Endothelial cell (in vitro differentiated cells): ENCODE results near the gene PPP2R3B. TPM values are rescaled to one million over a fixed set of nuclear protein-coding genes. Genes with fewer than 3 reads are reported as not detected.
A peak's percentile ranks its signal among the peaks of the same experiment; 100 is the strongest.

Experiments
- DNase-seq: peaks from one replicate; pipeline ENCODE4 v3.0.0; 2021; ENCODE audit warnings: low spot score
- H3K27ac Mint-ChIP-seq: one replicate; pipeline ENCODE4 v1.8.0; 2021; ENCODE audit warnings: mixed read lengths, inconsistent platforms; ENCODE audit not compliant: unreplicated experiment
- H3K27me3 Mint-ChIP-seq: one replicate; pipeline ENCODE4 v1.8.0; 2021; ENCODE audit warnings: mild to moderate bottlenecking, moderate library complexity, mixed read lengths, inconsistent platforms; ENCODE audit not compliant: unreplicated experiment
- H3K36me3 Mint-ChIP-seq: one replicate; pipeline ENCODE4 v1.8.0; 2021; ENCODE audit warnings: mild to moderate bottlenecking, low read depth, mixed read lengths, inconsistent platforms; ENCODE audit not compliant: unreplicated experiment
- H3K4me1 Mint-ChIP-seq: one replicate; pipeline ENCODE4 v1.8.0; 2021; ENCODE audit warnings: mild to moderate bottlenecking, mixed read lengths, inconsistent platforms; ENCODE audit not compliant: unreplicated experiment
- H3K4me3 Mint-ChIP-seq: one replicate; pipeline ENCODE4 v1.8.0; 2021; ENCODE audit warnings: mild to moderate bottlenecking, mixed read lengths, inconsistent platforms; ENCODE audit not compliant: unreplicated experiment
- H3K9me3 Mint-ChIP-seq: one replicate; pipeline ENCODE4 v1.8.0; 2021; ENCODE audit warnings: mixed read lengths, inconsistent platforms; ENCODE audit not compliant: unreplicated experiment
- total RNA-seq: library from RNA; stranded (reverse); fragmentation: NEBNext Ultra II Directional; extraction: Animal tissue kit (Norgen Biotek cat#: 25700); gene quantifications from one replicate; pipeline ENCODE4 v1.2.1, GENCODE V29; 2021; ENCODE audit not compliant: unreplicated experiment
- TF ChIP-seq, protein P1 (sequence below): fragments of 200-600 bp; sonication (generic); IDR thresholded peaks from one replicate; pipeline ENCODE4 v1.5.0; 2021; ENCODE audit warnings: antibody characterized with exemption; ENCODE audit not compliant: unreplicated experiment

PPP2R3B gene
- total RNA-seq, 1 donor from 2014 or later, result 44.0 TPM

DNA sequence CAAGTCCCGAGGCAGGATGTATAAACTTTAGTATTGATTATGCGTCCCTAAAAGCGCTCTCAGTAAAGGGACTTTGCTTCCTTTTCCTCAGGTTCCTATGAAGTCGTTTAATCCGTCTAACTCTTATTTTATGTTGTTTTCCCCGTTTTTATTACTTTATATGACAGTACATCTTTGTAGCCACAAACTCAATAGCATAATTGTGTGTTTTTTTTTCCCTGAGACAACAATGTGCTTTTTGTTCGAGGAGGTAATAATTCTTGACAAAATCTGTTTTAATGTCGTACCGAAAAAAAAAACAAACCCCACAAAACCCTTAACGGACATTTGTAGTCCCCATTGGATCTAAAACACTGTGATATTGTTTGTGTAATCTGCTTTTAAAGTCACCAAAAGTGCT lies 17.9 kb upstream of the PPP2R3B start:
- H3K4me1 Mint-ChIP-seq, result no peaks in the 10 kb centered on the region
- no peak for DNase-seq
- H3K27me3 Mint-ChIP-seq, result peaks cover 7% of the 10 kb centered on the region
- peaks cover 12% of the 10 kb centered on the region for H3K36me3 Mint-ChIP-seq
- H3K4me3 Mint-ChIP-seq, result no peak overlapping the region
- TF ChIP-seq, protein P1, sequence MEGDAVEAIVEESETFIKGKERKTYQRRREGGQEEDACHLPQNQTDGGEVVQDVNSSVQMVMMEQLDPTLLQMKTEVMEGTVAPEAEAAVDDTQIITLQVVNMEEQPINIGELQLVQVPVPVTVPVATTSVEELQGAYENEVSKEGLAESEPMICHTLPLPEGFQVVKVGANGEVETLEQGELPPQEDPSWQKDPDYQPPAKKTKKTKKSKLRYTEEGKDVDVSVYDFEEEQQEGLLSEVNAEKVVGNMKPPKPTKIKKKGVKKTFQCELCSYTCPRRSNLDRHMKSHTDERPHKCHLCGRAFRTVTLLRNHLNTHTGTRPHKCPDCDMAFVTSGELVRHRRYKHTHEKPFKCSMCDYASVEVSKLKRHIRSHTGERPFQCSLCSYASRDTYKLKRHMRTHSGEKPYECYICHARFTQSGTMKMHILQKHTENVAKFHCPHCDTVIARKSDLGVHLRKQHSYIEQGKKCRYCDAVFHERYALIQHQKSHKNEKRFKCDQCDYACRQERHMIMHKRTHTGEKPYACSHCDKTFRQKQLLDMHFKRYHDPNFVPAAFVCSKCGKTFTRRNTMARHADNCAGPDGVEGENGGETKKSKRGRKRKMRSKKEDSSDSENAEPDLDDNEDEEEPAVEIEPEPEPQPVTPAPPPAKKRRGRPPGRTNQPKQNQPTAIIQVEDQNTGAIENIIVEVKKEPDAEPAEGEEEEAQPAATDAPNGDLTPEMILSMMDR, result no peak
- no peaks in the 10 kb centered on the region for H3K9me3 Mint-ChIP-seq
- no peak overlapping the region for H3K27ac Mint-ChIP-seq

DNA sequence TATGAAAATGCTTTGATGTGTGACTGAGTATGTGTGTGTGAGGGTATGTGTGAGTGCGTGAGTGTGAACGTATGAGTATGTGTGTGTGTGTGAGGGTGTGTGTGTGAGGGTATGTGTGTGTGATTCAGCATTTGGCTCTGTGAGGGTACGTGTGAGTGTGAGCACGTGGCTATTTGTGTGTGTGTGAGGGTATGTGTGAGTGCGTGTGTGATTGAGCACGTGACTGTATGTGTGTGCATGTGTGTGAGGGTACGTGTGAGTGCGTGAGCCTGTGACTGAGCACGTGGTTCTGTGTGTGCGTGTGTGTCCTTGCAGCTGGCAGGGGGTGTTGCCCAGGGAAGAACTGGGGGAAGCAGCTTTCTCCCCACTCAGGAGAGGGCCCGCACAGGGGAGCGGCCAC lies 16.1 kb upstream of the PPP2R3B start:
- TF ChIP-seq, protein P1, result no peak
- Mint-ChIP-seq H3K4me1 (no peaks in the 10 kb centered on the region), H3K27ac (no peak overlapping the region), H3K4me3 (peak overlapping the region; percentile 7), H3K27me3 (peaks cover 2% of the 10 kb centered on the region), H3K9me3 (no peaks in the 10 kb centered on the region), H3K36me3 (peaks cover 4% of the 10 kb centered on the region)
- no peak for DNase-seq

DNA sequence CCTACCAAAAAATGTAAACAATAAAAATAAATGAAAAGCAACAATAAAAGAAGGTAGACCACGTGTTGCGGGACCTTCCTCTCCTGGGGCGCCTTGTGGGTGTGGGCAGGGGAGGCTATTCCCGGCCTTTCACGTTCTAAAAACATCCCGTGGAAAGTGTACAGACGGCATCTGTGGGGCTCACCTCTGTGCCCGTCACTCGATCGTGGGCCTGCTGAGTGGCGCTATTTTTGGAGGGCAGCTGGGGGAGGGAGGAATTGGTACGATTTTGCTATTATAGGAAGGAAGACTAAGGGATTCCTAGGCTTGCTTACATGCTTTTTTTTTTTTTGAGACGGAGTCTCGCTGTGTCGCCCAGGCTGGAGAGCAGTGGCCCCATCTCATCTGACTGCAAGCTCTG lies 13.6 kb upstream of the PPP2R3B start:
- no peak overlapping the region for H3K4me3 Mint-ChIP-seq
- peaks cover 2% of the 10 kb centered on the region for H3K27me3 Mint-ChIP-seq
- H3K36me3 Mint-ChIP-seq, result peaks cover 4% of the 10 kb centered on the region
- H3K27ac Mint-ChIP-seq, result no peak overlapping the region
- H3K4me1 Mint-ChIP-seq, result no peaks in the 10 kb centered on the region
- no peaks in the 10 kb centered on the region for H3K9me3 Mint-ChIP-seq
- TF ChIP-seq, protein P1, result no peak
- DNase-seq, result no peak

DNA sequence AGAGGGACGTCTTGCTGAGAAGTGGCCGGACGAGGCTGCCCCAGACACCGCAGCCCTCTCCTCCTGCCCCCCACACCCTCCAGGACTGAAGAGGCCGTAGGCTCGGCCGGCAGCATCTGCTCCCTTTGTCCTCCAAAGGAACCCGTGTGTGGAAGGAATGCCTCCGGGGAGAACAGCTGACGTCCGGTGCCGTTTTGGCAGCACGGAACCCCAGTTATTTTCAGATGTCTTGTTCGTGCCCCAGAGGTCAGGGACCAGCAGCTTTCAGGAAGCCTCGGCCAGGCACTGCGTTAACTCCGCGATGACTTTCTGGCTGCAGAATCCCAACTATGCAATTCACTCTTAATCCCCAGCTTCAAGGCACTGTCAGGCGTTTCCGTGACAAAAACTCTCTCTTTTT lies 10.9 kb upstream of the PPP2R3B start:
- no peaks in the 10 kb centered on the region for H3K4me1 Mint-ChIP-seq
- peaks cover 2% of the 10 kb centered on the region for H3K27me3 Mint-ChIP-seq
- TF ChIP-seq, protein P1, result no peak
- H3K36me3 Mint-ChIP-seq, result peaks cover under 1% of the 10 kb centered on the region
- no peaks in the 10 kb centered on the region for H3K9me3 Mint-ChIP-seq
- no peak overlapping the region for H3K27ac Mint-ChIP-seq
- DNase-seq, result no peak
- H3K4me3 Mint-ChIP-seq, result no peak overlapping the region

DNA sequence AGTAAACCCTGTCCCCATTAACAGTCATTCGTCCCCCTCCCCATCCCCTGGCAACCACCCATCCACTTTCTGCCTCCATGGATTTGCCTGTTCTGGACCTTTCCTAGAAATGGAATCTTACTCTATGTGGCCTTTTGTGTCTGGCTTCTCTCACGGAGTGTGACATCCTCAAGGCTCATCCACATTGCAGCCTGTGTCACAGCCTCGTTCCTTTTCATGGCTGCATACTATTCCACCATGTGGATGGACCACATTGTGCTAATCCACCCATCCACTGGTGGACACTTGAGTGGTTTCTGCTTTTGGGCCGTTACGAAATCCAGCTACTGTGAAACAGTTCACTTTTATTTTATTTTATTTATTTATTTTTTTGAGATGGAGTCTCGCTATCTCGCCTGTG lies 8.1 kb upstream of the PPP2R3B start:
- Mint-ChIP-seq H3K9me3 (no peaks in the 10 kb centered on the region), H3K27ac (no peak overlapping the region), H3K4me1 (no peaks in the 10 kb centered on the region), H3K4me3 (no peak overlapping the region), H3K36me3 (no peaks in the 10 kb centered on the region), H3K27me3 (peaks cover 6% of the 10 kb centered on the region)
- DNase-seq, result no peak
- TF ChIP-seq, protein P1, result no peak
